ENCODE results near the gene CCSAP. TPM values are rescaled to one million over a fixed set of nuclear protein-coding genes. Genes with fewer than 3 reads are reported as not detected.
"Not testable (repeated sequence)": the region's sequence is repeated elsewhere in the genome, so short reads cannot be mapped to it uniquely, and the experiment has no call there.

Gene CCSAP
- total RNA-seq, 4 donors from 2014 or later, result 5.1 to 6.7 (median 6.2) TPM

DNA sequence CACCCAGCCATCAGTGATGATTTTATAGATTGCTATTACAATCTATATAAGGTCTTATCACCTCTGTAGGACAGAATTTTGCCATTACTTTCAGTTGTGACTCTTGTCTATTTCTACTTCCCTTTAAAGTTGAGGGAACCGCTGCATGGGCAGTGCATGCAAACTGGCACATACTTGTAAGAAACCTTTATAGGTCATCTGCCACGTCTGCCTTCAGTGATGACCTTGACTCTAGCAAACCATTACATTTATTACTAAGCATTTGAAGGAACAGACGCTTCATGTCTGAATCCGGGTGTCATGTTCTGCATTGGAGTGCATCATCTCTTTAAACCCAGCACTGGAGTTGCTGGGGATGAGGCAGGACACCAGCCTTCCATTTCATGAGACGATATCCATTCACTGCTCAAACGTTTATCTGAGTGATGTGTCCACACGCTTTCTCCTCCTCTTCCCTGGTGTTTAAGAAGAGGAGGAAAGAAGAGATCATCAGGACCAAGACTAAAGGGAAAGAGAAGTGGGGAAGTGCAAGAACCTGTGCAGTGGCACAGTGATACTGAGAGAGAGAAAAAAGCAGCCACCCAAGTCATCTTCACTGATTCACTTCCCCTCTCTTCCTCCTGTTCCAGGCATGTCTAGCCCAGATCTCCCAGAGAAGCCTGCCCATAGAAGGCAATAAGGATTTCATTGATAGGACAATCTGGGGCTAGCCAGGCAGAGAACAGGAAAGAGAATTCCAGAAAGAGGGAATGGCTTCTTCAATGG, 14.1 kb downstream of the CCSAP start:
- no peak for ATAC-seq
- no peak for TF ChIP-seq POLR2AphosphoS5 (IDR thresholded peaks at IDR 0.05)
- no peak for TF ChIP-seq CTCF (IDR thresholded peaks at IDR 0.05)
- TF ChIP-seq EP300 (IDR thresholded peaks at IDR 0.05), result no peak
- no peak for TF ChIP-seq POLR2A (IDR thresholded peaks at IDR 0.05)
- WGBS, 2 donors (ENCODE audit: low coverage in 1 of 2), result 81 to 90% methylated on average over 6 to 7 of the region's 7 CpGs
- no peaks in the 10 kb centered on the region for H3K9me3 ChIP-seq
- H3K27ac ChIP-seq, result no peak overlapping the region
- H3K27me3 ChIP-seq, result no peaks in the 10 kb centered on the region
- H3K4me1 ChIP-seq, result no peaks in the 10 kb centered on the region
- H3K4me3 ChIP-seq, result no peak overlapping the region
- H3K36me3 ChIP-seq, result peaks cover 0 to 53% of the 10 kb centered on the region in 2 donors

DNA sequence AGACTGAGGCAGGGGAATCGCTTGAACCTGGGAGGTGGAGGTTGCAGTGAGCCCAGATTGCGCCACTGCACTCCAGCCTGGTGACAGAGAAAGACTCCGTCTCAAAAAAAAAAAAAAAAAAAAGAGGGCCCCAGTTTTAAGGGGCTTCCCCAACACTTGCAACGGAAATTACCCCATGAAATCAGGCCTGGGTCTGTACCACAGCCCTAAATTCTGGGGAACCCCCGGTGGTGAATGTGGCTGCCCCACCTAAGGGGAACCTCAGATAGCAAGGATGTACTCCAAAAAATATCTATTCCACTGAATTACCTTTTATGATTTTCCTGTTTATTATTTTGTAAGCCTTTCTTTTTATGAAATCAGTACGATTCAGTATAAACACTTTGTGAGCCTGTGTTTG, 15.1 kb downstream of the CCSAP start:
- not testable (repeated sequence) for H3K27me3 ChIP-seq, ATAC-seq, H3K9me3 ChIP-seq, H3K4me1 ChIP-seq, H3K4me3 ChIP-seq, H3K27ac ChIP-seq
- WGBS, 2 donors (ENCODE audit: low coverage in 1 of 2), result 81 to 91% methylated on average over 4 to 6 of the region's 6 CpGs
- H3K36me3 ChIP-seq, result peaks cover 0 to 64% of the 10 kb centered on the region in 2 donors

GRCh38 chr1:229326601-229327000, 16.2 kb downstream of the CCSAP start:
- Histone ChIP-seq H3K4me3 (no peak overlapping the region), H3K27me3 (no peaks in the 10 kb centered on the region), H3K4me1 (no peaks in the 10 kb centered on the region), H3K9me3 (no peaks in the 10 kb centered on the region), H3K36me3 (peaks cover 0 to 75% of the 10 kb centered on the region in 2 donors), H3K27ac (peak overlapping the region in 1 of 4 donors; percentile 7)
- TF ChIP-seq POLR2AphosphoS5 (IDR thresholded peaks at IDR 0.05), result no peak
- 91 to 93% methylated on average over 5 of the region's 12 CpGs for WGBS, 2 donors (ENCODE audit: low coverage in 1 of 2)
- no peak for ATAC-seq

DNA sequence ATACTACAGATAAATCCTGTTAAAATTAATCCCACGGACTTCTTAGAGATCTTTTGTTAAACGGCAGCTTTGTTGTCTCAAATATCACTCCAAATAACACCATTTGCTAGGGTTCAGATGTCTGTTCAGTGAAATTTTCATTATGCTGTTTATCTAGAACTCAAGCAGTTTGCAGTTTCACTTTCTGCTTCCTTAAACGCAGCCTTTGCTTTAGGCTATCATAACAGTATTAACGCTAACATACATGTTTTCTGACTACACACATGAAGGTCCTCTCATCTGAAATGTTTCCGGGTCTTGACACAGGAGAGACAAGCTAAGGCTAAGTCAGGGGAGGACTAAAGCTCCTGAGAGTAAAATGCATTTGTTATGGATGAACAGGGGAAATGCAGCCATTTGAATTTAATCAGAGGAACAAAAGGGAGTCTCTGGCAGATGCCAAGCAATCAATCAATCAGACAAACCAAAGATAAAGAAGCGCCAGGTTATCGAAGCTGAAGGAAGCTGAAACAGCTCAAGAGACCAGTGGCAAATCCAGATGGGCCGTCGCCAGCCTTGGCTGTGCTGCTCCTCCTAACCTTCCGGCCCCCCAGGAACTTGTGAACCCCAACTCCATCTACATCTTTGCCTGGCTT, 16.9 kb downstream of the CCSAP start:
- H3K27ac ChIP-seq, result peak overlapping the region in 1 of 4 donors; percentile 7
- no peaks in the 10 kb centered on the region for H3K27me3 ChIP-seq
- no peak for TF ChIP-seq EP300 (IDR thresholded peaks at IDR 0.05)
- no peak for TF ChIP-seq POLR2A (IDR thresholded peaks at IDR 0.05)
- no peak for TF ChIP-seq CTCF (IDR thresholded peaks at IDR 0.05)
- no peak for TF ChIP-seq POLR2AphosphoS5 (IDR thresholded peaks at IDR 0.05)
- H3K4me3 ChIP-seq, result no peak overlapping the region
- no peaks in the 10 kb centered on the region for H3K9me3 ChIP-seq
- H3K36me3 ChIP-seq, result peaks cover 0 to 79% of the 10 kb centered on the region in 2 donors
- no peak for ATAC-seq
- 51 to 57% methylated on average over 10 of the region's 10 CpGs for WGBS, 2 donors (ENCODE audit: low coverage in 1 of 2)
- no peaks in the 10 kb centered on the region for H3K4me1 ChIP-seq

DNA sequence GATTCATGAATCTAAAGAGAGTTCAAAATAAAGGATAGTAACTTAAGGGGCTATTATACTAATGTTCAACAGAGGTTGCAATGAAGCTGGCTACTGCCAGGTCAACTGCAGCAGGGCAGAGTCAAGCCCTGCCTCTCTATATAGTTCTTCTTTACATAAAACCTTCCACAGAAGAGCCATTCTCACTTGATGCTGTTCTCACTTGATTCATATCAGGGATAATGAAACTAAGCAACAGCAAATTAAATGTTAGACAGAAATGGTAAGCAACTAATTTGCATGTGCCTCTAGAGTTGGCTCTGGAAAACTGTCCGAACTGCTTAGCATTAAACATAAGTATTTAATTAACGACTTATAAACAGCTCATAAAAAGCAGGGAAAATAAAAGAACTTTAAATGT, 17.4 kb downstream of the CCSAP start:
- H3K4me3 ChIP-seq, result no peak overlapping the region
- no peaks in the 10 kb centered on the region for H3K27me3 ChIP-seq
- WGBS, 2 donors (ENCODE audit: low coverage in 1 of 2), result 68 to 77% methylated on average over 2 of the region's 2 CpGs
- H3K27ac ChIP-seq, result no peak overlapping the region
- H3K36me3 ChIP-seq, result peaks cover 0 to 85% of the 10 kb centered on the region in 2 donors
- ATAC-seq, result no peak
- H3K4me1 ChIP-seq, result no peaks in the 10 kb centered on the region
- no peak for TF ChIP-seq POLR2A (IDR thresholded peaks at IDR 0.05)
- no peak for TF ChIP-seq CTCF (IDR thresholded peaks at IDR 0.05)
- no peak for TF ChIP-seq POLR2AphosphoS5 (IDR thresholded peaks at IDR 0.05)
- TF ChIP-seq EP300 (IDR thresholded peaks at IDR 0.05), result no peak
- H3K9me3 ChIP-seq, result no peaks in the 10 kb centered on the region
